HUES48 (cell line): ENCODE data around the gene FPGS.
"Not testable (repeated sequence)": the region's sequence is repeated elsewhere in the genome, so short reads cannot be mapped to it uniquely, and the experiment has no call there.

Experiments used
- H3K27ac ChIP-seq: one replicate; pipeline ENCODE4 v1.7.0; 2013; ENCODE audit warnings: low read depth, low read length, inconsistent platforms
- H3K27me3 ChIP-seq: 2 replicates; pipeline ENCODE4 v1.6.1; 2013; ENCODE audit warnings: mild to moderate bottlenecking, low read length; ENCODE audit not compliant: control insufficient read depth, insufficient read depth
- H3K36me3 ChIP-seq: 2 replicates; pipeline ENCODE4 v1.6.1; 2013; ENCODE audit warnings: low read length; ENCODE audit not compliant: control insufficient read depth, insufficient read depth
- H3K4me1 ChIP-seq: 2 replicates; pipeline ENCODE4 v1.6.1; 2013; ENCODE audit warnings: mild to moderate bottlenecking, low read length; ENCODE audit not compliant: control insufficient read depth, insufficient read depth
- H3K4me3 ChIP-seq: 2 replicates; pipeline ENCODE4 v1.5.1; 2013; ENCODE audit warnings: mild to moderate bottlenecking, low read depth, low read length
- H3K9ac ChIP-seq: 2 replicates; pipeline ENCODE4 v1.6.1; 2013; ENCODE audit warnings: mild to moderate bottlenecking, low read depth, low read length, moderate library complexity
- H3K9me3 ChIP-seq: 2 replicates; pipeline ENCODE4 v1.6.1; 2013; ENCODE audit warnings: low read length; ENCODE audit not compliant: control insufficient read depth, insufficient read depth

The FPGS gene, protein sequence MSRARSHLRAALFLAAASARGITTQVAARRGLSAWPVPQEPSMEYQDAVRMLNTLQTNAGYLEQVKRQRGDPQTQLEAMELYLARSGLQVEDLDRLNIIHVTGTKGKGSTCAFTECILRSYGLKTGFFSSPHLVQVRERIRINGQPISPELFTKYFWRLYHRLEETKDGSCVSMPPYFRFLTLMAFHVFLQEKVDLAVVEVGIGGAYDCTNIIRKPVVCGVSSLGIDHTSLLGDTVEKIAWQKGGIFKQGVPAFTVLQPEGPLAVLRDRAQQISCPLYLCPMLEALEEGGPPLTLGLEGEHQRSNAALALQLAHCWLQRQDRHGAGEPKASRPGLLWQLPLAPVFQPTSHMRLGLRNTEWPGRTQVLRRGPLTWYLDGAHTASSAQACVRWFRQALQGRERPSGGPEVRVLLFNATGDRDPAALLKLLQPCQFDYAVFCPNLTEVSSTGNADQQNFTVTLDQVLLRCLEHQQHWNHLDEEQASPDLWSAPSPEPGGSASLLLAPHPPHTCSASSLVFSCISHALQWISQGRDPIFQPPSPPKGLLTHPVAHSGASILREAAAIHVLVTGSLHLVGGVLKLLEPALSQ

DNA sequence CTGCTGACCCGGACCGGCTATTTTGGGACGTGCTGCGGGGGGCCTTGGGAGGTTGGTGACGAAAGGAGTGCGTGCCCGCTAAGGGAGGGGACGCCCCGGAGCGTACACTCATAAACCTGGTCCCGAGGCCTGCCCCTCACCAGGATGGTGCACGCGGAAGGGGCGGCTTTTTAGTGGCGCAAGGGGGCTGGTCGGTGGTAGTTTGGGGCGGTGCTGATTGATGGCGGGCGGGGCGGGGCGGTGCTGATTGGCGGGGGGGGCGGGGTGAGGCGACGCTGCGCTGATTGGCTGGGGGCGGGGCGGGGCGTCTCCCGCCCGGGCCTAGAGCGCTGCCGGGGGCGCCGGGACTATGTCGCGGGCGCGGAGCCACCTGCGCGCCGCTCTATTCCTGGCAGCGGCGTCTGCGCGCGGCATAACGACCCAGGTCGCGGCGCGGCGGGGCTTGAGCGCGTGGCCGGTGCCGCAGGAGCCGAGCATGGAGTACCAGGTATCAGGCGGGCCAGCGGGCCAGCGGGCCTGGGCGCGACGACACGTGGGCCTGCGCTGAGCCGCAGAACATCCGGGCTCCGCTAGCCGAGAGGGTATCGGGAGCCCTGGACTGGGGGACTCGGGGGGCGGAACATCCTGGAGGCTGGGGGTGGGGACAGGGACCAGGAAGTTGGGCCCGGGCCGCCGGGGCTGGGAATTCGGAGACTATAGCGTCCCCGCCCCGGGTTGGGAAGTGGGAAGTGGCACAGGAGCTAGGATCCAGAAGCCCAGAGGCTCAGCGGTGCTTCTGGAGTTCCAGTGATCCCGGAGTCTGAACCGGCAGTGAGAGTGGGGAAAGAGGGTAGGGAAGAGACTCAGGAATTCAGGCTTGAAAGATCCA is at the start of gene FPGS:
Gene FPGS, plus strand, starts transcription at position 307 of the 868 bp plus-strand sequence. Its CDS starts 43 bp downstream, at position 350.
- H3K36me3 ChIP-seq: peaks cover 21% of the 10 kb centered on the region
- H3K4me3 ChIP-seq: peak within 1 kb of the TSS; percentile 73
- H3K4me1 ChIP-seq: peaks cover 9% of the 10 kb centered on the region
- peak within 1 kb of the TSS; percentile 95 for H3K27ac ChIP-seq
- H3K9ac ChIP-seq: peak within 1 kb of the TSS; percentile 95
- no peaks in the 10 kb centered on the region for H3K9me3 ChIP-seq
- H3K27me3 ChIP-seq: no peaks in the 10 kb centered on the region

GRCh38 chr9:127753148-127753547 is 49.5 kb upstream of the FPGS start:
- Histone ChIP-seq H3K4me3 (no peak overlapping the region), H3K27ac (no peak overlapping the region), H3K27me3 (peaks cover 28% of the 10 kb centered on the region)

DNA sequence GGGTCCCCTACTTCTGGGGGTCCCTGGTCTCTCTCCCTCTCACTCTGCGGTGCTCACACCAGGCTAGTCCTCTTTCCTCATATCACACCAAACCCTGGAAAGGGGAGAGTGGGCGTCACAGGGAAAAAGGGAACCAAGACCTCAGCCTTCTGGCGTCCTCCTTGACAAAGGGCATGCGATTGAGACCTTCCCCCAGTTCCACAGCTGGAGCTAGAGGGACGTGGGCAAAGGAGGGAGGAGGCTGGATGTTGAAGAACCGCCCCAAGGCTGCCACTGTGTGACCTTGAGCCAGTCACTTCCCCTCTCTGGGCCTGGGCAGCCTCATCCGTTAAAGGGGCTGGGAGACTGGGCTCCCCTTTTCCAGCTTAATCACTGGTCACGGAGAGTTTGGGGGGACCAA is 49.1 kb upstream of the FPGS start:
- H3K27me3 ChIP-seq: peaks cover 28% of the 10 kb centered on the region
- no peak overlapping the region for H3K27ac ChIP-seq
- H3K4me3 ChIP-seq: peak overlapping the region; percentile 79
- H3K9ac ChIP-seq: no peak overlapping the region
- no peaks in the 10 kb centered on the region; the same call in 1 of the 2 replicates for H3K4me1 ChIP-seq
- peaks cover 15% of the 10 kb centered on the region for H3K36me3 ChIP-seq
- H3K9me3 ChIP-seq: no peaks in the 10 kb centered on the region

More at GRCh38 chr9:127753148-127753547, 49.5 kb upstream of the FPGS start:
- Histone ChIP-seq H3K36me3 (peaks cover 19% of the 10 kb centered on the region), H3K9me3 (no peaks in the 10 kb centered on the region), H3K9ac (no peak overlapping the region), H3K4me1 (no peaks in the 10 kb centered on the region; the same call in 1 of the 2 replicates)

DNA sequence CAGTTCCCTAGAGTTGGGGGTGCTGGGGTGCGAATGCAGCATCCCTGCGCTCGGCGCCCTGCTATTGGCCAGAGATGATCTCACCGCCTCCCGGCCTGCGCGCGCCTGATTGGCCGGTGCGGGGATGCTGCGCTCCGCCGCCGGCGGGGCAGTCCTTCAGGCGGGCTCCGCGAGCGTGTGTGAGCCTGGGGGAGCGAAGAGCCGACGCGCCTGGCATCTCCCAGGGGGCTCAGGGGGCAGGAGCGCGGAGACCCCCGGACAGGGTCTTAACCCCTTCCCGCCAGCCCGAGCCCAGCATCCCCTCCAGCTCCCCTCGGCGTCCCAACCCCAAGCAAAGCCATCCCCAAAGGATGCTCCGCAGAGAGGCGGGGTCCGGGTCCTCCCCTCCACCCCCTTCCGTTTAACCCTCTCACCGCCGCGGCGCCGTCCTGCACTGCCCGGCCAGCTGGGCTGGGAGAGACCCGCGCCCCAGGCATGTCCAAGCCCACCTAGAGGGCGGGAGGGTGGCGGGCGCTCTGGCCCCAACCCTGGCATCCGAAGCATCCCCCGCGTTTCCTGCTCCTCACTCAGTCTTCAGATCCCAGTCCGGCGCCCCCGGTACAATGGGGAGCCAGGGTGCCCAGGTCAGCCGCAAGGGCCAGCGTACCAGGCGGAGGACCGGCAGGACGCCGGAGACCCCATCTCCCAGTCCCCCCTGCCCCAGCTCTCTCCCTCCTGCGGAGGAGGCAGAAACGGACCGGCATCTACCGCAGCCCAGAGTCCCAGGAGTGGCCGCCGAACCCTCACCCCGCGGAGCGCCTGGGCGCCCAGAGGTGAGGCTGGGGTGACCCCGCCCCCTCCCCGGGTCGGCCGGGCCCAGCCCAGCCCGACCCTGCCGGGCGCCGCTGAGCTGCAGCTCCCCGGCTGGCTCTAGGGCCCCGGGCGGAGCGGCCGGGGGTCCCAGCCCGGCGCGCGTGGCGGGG is 48.3 kb upstream of the FPGS start:
- Histone ChIP-seq H3K36me3 (peaks cover 7% of the 10 kb centered on the region), H3K4me3 (peak overlapping the region; percentile 79), H3K9ac (peak overlapping the region; percentile 61; the same call in 1 of the 2 replicates), H3K9me3 (no peaks in the 10 kb centered on the region), H3K27ac (peak overlapping the region; percentile 47), H3K27me3 (peaks cover 28% of the 10 kb centered on the region), H3K4me1 (no peaks in the 10 kb centered on the region; the same call in 1 of the 2 replicates)

- H3K27me3 ChIP-seq: peaks cover 28% of the 10 kb centered on the region
- H3K4me3 ChIP-seq: peak overlapping the region; percentile 79
- no peaks in the 10 kb centered on the region for H3K9me3 ChIP-seq
- H3K27ac ChIP-seq: peak overlapping the region; percentile 47
- H3K4me1 ChIP-seq: no peaks in the 10 kb centered on the region; the same call in 1 of the 2 replicates
- H3K9ac ChIP-seq: peak overlapping the region; percentile 61; the same call in 1 of the 2 replicates
- H3K36me3 ChIP-seq: peaks cover 3% of the 10 kb centered on the region; the same call in 1 of the 2 replicates
Measured at GRCh38 chr9:127755061-127756060, 47.3 kb upstream of the FPGS start.

DNA sequence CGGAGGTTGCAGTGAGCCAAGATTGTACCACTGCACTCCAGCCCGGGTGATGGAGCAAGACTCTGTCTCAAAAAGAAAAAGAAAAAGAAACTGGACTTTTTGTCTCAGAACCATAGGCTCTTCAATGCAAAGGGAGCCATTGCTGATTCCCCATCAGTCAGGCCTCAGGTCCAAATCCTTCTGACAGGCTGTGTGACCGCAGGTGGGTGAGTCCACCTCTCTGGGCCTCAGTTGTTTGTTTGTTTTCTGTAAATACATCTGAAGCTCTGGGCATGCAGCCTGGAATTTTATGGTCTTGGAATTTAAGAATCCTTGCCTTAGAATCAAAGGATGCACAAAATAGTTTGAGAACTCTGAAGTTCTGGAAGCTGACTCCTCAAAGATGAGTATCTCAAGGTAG is 46.4 kb upstream of the FPGS start:
- H3K36me3 ChIP-seq: no peaks in the 10 kb centered on the region
- no peaks in the 10 kb centered on the region; the same call in 1 of the 2 replicates for H3K4me1 ChIP-seq
- no peak overlapping the region for H3K9ac ChIP-seq
- peaks cover 28% of the 10 kb centered on the region for H3K27me3 ChIP-seq
- H3K4me3 ChIP-seq: no peak overlapping the region
- H3K9me3 ChIP-seq: no peaks in the 10 kb centered on the region
- no peak overlapping the region for H3K27ac ChIP-seq

GRCh38 chr9:127756776-127757175 is 45.9 kb upstream of the FPGS start:
- peaks cover 28% of the 10 kb centered on the region for H3K27me3 ChIP-seq
- not testable (repeated sequence) for H3K27ac ChIP-seq, H3K9me3 ChIP-seq, H3K36me3 ChIP-seq, H3K4me3 ChIP-seq, H3K9ac ChIP-seq, H3K4me1 ChIP-seq

DNA sequence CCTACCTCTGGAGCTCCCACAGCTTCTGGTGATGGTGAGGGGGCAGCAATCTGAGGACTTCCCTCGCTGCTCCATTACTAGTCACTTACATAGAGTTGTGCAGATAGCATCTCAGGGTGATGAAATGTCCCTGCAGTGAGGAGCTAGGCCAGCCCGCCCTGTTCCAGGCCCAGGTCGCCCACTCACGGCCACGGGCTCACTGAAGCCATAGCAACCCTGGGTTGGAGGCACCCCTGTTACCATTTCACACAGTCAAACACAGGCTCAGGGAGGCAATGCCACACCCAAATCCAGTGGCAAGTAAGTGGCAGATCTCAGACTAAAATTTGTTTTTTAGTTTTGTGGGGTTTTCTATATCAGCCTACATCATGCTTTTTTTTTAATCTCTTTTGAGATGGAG is 43.8 kb upstream of the FPGS start:
- H3K36me3 ChIP-seq: no peaks in the 10 kb centered on the region
- peaks cover 15% of the 10 kb centered on the region for H3K4me1 ChIP-seq
- H3K9ac ChIP-seq: no peak overlapping the region
- H3K4me3 ChIP-seq: no peak overlapping the region
- no peaks in the 10 kb centered on the region for H3K9me3 ChIP-seq
- H3K27me3 ChIP-seq: peaks cover 13% of the 10 kb centered on the region
- H3K27ac ChIP-seq: no peak overlapping the region

GRCh38 chr9:127761061-127761460 is 41.6 kb upstream of the FPGS start:
- Histone ChIP-seq H3K27me3 (peaks cover 5% of the 10 kb centered on the region; the same call in 1 of the 2 replicates), H3K4me3 (no peak overlapping the region), H3K9me3 (no peaks in the 10 kb centered on the region), H3K27ac (no peak overlapping the region), H3K4me1 (peaks cover 16% of the 10 kb centered on the region), H3K36me3 (no peaks in the 10 kb centered on the region), H3K9ac (no peak overlapping the region)
